Measurements from ENCODE around the gene CALCB. TPM values are rescaled to one million over a fixed set of nuclear protein-coding genes. Genes with fewer than 3 reads are reported as not detected.

Gene CALCB
- total and polyA plus RNA-seq, 2 of the 8 experiments (the other 6 are each of a cell fraction or from before 2014, with no cell fraction given), result 3.7 to 4.2 TPM

GRCh38 chr11:15123849-15124248 is 50.5 kb downstream of the CALCB start:
- no peak overlapping the region for H2BK12ac ChIP-seq (ENCODE audit: low read depth, low read length)
- no peaks in the 10 kb centered on the region for H3K9me3 ChIP-seq (ENCODE audit: insufficient read depth in 2 of 2, low read depth in 1 of 2, low read length in 1 of 2)
- H3K27ac ChIP-seq (ENCODE audit: low read depth, low read length), result no peak overlapping the region
- H3K23me2 ChIP-seq (ENCODE audit: low read depth, low read length), result no peaks in the 10 kb centered on the region
- H3K79me2 ChIP-seq (ENCODE audit: control insufficient read depth in 1 of 2, insufficient read depth in 2 of 2, low read length in 2 of 2), result no peaks in the 10 kb centered on the region
- no peak overlapping the region for H2AFZ ChIP-seq (ENCODE audit: low read length)
- CTCF ChIA-PET (ENCODE audit: partially characterized antibody), result interaction anchor here (1.2 to 3.8 kb wide), 6 partner anchors 9 to 50 kb away, joined by 3 to 17 read pairs (median 7); partner anchors contain the start of genes CALCB and INSC
- H3K9ac ChIP-seq (replicated peaks in 1 of 4; ENCODE audit: extremely low read depth in 1 of 4, low read depth in 3 of 4, low read length in 3 of 4), result no peak overlapping the region
- POLR2A ChIA-PET (ENCODE audit: partially characterized antibody), result no interaction called here
- no peak overlapping the region for H2BK120ac ChIP-seq (replicated peaks; ENCODE audit: low read depth, low read length)
- no peak overlapping the region for H3K18ac ChIP-seq (ENCODE audit: extremely low read depth, low read length)
- H3K4ac ChIP-seq (replicated peaks; ENCODE audit: insufficient read length, low read depth, low read length), result no peak overlapping the region
- H3K27me3 ChIP-seq (replicated peaks in 1 of 4; ENCODE audit: control insufficient read depth in 3 of 4, extremely low read depth in 1 of 4, insufficient read depth in 3 of 4, low read length in 3 of 4), result no peaks in the 10 kb centered on the region
- H3K36me3 ChIP-seq (ENCODE audit: control insufficient read depth in 2 of 4, insufficient read depth in 4 of 4, low read length in 3 of 4), result no peaks in the 10 kb centered on the region
- FAIRE-seq (no peak), DNase-seq (ENCODE audit: low read depth in 1 of 2, low spot score in 2 of 2) (no peak)
- H3K4me3 ChIP-seq (ENCODE audit: extremely low read depth in 1 of 4, insufficient read depth in 2 of 4, low read depth in 3 of 4, low read length in 4 of 4), result no peak overlapping the region
- H3K79me1 ChIP-seq (ENCODE audit: low read depth, low read length), result no peaks in the 10 kb centered on the region
- no peak overlapping the region for H2BK15ac ChIP-seq (ENCODE audit: low read length)
- H3K23ac ChIP-seq (ENCODE audit: insufficient read length), result no peak overlapping the region
- no peak overlapping the region for H3K56ac ChIP-seq (replicated peaks; ENCODE audit: insufficient read length, low read depth, low read length)
- H4K20me1 ChIP-seq (replicated peaks in 1 of 2; ENCODE audit: control insufficient read depth in 1 of 2, insufficient read depth in 2 of 2, low read length in 2 of 2), result no peaks in the 10 kb centered on the region
- H2BK5ac ChIP-seq (ENCODE audit: low read depth, low read length), result no peak overlapping the region
- H4K5ac ChIP-seq (ENCODE audit: insufficient read length, low read depth, low read length), result no peak overlapping the region
- WGBS, 2 experiments (ENCODE audit: extremely low coverage in 1 of 2, insufficient coverage in 1 of 2, insufficient read length in 1 of 2, insufficient replicate concordance in 2 of 2, low coverage in 1 of 2, low lambda C conversion rate in 2 of 2, missing lambda C conversion rate in 1 of 2), result 92% methylated on average over 1 of the region's 1 CpG; no CpG with 5 or more reads in 1 of the 2 experiments
- H4K91ac ChIP-seq (replicated peaks; ENCODE audit: insufficient read length, low read length), result no peak overlapping the region
- no peak overlapping the region for H2BK20ac ChIP-seq (ENCODE audit: low read length)
- no peak overlapping the region for H3K4me2 ChIP-seq (ENCODE audit: insufficient read depth in 1 of 2, low read depth in 2 of 2, low read length in 2 of 2)
- no peak overlapping the region for H3K14ac ChIP-seq (ENCODE audit: insufficient read length)
- no peaks in the 10 kb centered on the region for H3K4me1 ChIP-seq (replicated peaks in 1 of 4; ENCODE audit: control insufficient read depth in 3 of 4, insufficient read depth in 4 of 4, low read length in 3 of 4)
- no peak overlapping the region for H4K8ac ChIP-seq (ENCODE audit: extremely low read depth, insufficient read depth, low read length)
- no peak overlapping the region for H2AK5ac ChIP-seq (ENCODE audit: low read depth, low read length)
- TF ChIP-seq FOSL1 (IDR thresholded peaks at IDR 0.05; ENCODE audit: insufficient read depth, low read depth, low read length) (no peak), PHF8 (conservative IDR thresholded peaks at IDR 0.05; ENCODE audit: low read depth, low read length) (no peak), POU5F1 (IDR thresholded peaks at IDR 0.05; ENCODE audit: low read depth, low read length) (no peak), YY1 (IDR thresholded peaks at IDR 0.05; ENCODE audit: low read depth, low read length) (no peak), SP1 (IDR thresholded peaks at IDR 0.05; ENCODE audit: low read depth, low read length) (no peak), CREB1 (IDR thresholded peaks at IDR 0.05) (no peak), CBX8 (IDR thresholded peaks at IDR 0.05; ENCODE audit: borderline replicate concordance, low read depth, low read length) (no peak), EGR1 (IDR thresholded peaks at IDR 0.05; ENCODE audit: borderline replicate concordance, low read depth, low read length) (no peak), BRCA1 (IDR thresholded peaks at IDR 0.05; ENCODE audit: low read depth, low read length) (no peak), RNF2 (IDR thresholded peaks at IDR 0.05; ENCODE audit: borderline replicate concordance, low read depth, low read length, missing control alignments, poor library complexity, severe bottlenecking) (no peak), JUN (IDR thresholded peaks at IDR 0.05; ENCODE audit: low read depth, low read length) (no peak), RBBP5 (IDR thresholded peaks at IDR 0.05; ENCODE audit: borderline replicate concordance, low read depth, low read length) (no peak), RFX5 (IDR thresholded peaks at IDR 0.05; ENCODE audit: borderline replicate concordance, low read depth, low read length) (no peak), CHD1 (IDR thresholded peaks at IDR 0.05; ENCODE audit: low read depth, low read length) (no peak)
- TF ChIP-seq, protein P1, sequence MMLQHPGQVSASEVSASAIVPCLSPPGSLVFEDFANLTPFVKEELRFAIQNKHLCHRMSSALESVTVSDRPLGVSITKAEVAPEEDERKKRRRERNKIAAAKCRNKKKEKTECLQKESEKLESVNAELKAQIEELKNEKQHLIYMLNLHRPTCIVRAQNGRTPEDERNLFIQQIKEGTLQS (IDR thresholded peaks at IDR 0.05; ENCODE audit: insufficient read depth, low read depth, low read length), result no peak
